ENCODE results near the gene AQP3.

The AQP3 gene

GRCh38 chr9:33446240-33446945 is 1.0 kb downstream of the AQP3 start:
- H3K4me3 ChIP-seq (ENCODE audit: low read length): no peak overlapping the region
- TF ChIP-seq CTCF (conservative IDR thresholded peaks at IDR 0.05; ENCODE audit: low read depth, low read length): no peak
- no peak for DNase-seq (ENCODE audit: low read depth)

- no peak for DNase-seq (ENCODE audit: low read depth)
- TF ChIP-seq CTCF (conservative IDR thresholded peaks at IDR 0.05; ENCODE audit: low read depth, low read length): no peak
- H3K4me3 ChIP-seq (ENCODE audit: low read length): no peak overlapping the region
Measured at GRCh38 chr9:33445389-33446239, 1.8 kb downstream of the AQP3 start.

GRCh38 chr9:33443464-33444154 is 3.8 kb downstream of the AQP3 start:
- H3K4me3 ChIP-seq (ENCODE audit: low read length): no peak overlapping the region
- TF ChIP-seq CTCF (conservative IDR thresholded peaks at IDR 0.05; ENCODE audit: low read depth, low read length): no peak
- no peak for DNase-seq (ENCODE audit: low read depth)

GRCh38 chr9:33443047-33443446 is 4.3 kb downstream of the AQP3 start:
- TF ChIP-seq CTCF (conservative IDR thresholded peaks at IDR 0.05; ENCODE audit: low read depth, low read length): no peak
- H3K4me3 ChIP-seq (ENCODE audit: low read length): no peak overlapping the region
- peak; percentile 8 for DNase-seq (ENCODE audit: low read depth)

- H3K4me3 ChIP-seq (ENCODE audit: low read length): no peak overlapping the region
- DNase-seq (ENCODE audit: low read depth): no peak
- no peak for TF ChIP-seq CTCF (conservative IDR thresholded peaks at IDR 0.05; ENCODE audit: low read depth, low read length)
Measured at GRCh38 chr9:33442125-33442524, 5.3 kb downstream of the AQP3 start.

- DNase-seq (ENCODE audit: low read depth): no peak
- no peak overlapping the region for H3K4me3 ChIP-seq (ENCODE audit: low read length)
- no peak for TF ChIP-seq CTCF (conservative IDR thresholded peaks at IDR 0.05; ENCODE audit: low read depth, low read length)
Measured at GRCh38 chr9:33440609-33441008, 6.8 kb downstream of the AQP3 start.

All from retinal pigment epithelial cell (primary cell).